Ovary (tissue), 3 donors: ENCODE data around the gene TARS3.
"Not testable (repeated sequence)": the region's sequence is repeated elsewhere in the genome, so short reads cannot be mapped to it uniquely, and the experiment has no call there.

Experiments
- CTCF ChIP-seq, 3 donors: fragments of 450-650 bp in 2 of 3; fragments of 200-600 bp in 1 of 3; IDR thresholded peaks; one replicate each; pipeline versions ENCODE4 v1.5.1 to v1.8.0; 2016 to 2022; ENCODE audit warnings: antibody characterized with exemption in 3 of 3, mild to moderate bottlenecking in 1 of 3
- EP300 ChIP-seq: sonication (generic); formaldehyde crosslinking; IDR thresholded peaks from one replicate; pipeline ENCODE4 v1.6.1; 2017; ENCODE audit warnings: antibody characterized with exemption
- POLR2A ChIP-seq: fragments of 450-650 bp; IDR thresholded peaks from one replicate; pipeline ENCODE4 v1.6.1; 2017; ENCODE audit warnings: antibody characterized with exemption, mild to moderate bottlenecking, moderate library complexity
- donor health status: DM: no; HTN: no; CAD: no.

DNA sequence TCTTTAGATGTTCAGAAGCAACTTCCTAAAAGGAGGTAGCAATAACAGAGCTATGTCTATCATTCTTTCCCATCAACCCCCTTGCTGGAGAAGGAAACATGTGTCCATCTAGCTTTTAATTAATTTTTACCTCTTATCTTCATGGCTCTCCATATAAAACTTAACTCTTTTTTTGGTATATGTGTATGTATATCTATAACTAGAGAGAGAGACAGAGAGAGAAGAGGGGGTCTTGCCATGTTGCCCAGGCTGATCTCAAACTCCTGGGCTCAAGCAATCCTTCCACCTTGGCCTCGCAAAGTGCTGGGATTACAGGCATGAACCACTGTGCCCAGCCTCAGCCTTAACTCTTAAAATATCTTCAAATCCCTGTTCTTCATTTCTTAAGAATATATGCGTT, 10.6 kb upstream of the TARS3 start:
- TF ChIP-seq CTCF (IDR thresholded peaks at IDR 0.05); POLR2A; EP300: not testable (repeated sequence)
